NB4 (cell line): ENCODE data around the gene BSPH1.
"Not testable (repeated sequence)": the region's sequence is repeated elsewhere in the genome, so short reads cannot be mapped to it uniquely, and the experiment has no call there.

Source experiments
- DNase-seq: peaks from one replicate; pipeline ENCODE4 v3.0.0; 2010; ENCODE audit warnings: low read depth
- H3K4me3 ChIP-seq: one replicate; pipeline ENCODE4 v1.5.1; 2011; ENCODE audit warnings: mild to moderate bottlenecking, low read depth, low read length, moderate library complexity
- MYC ChIP-seq: IDR thresholded peaks from 2 replicates; pipeline ENCODE4 v1.6.1; 2011; ENCODE audit warnings: low read depth, low read length
- POLR2A ChIP-seq: IDR thresholded peaks from 2 replicates; pipeline ENCODE4 v1.6.1; 2011; ENCODE audit warnings: mild to moderate bottlenecking; ENCODE audit not compliant: insufficient read length; ENCODE audit errors: extremely low read depth
- TF ChIP-seq, protein P1 (sequence below): IDR thresholded peaks from 2 replicates; pipeline ENCODE4 v1.6.1; 2011; ENCODE audit warnings: low read depth, low read length
- TF ChIP-seq, protein P2 (sequence below): IDR thresholded peaks from one replicate; pipeline ENCODE4 v1.5.1; 2012; ENCODE audit warnings: low read depth, low read length

BSPH1 gene

DNA sequence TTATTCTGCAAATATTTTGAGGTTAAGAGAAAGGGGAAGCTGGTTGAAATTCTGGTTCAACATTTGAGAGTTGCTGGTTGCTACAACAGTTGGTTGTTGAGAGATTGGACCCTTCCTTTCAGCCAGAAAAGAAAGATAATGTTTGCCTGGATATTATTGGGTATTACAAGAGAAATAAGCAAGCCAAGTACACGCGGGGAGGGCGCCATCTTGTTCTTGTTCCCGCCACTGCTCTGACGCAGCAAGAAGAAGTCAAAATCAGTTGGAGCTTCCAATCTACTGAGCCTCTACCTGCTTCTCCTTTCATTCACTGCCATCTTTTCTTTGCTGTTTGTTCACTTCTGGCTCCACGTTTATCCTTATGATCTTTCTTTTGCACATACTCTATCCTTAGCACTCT lies 18.4 kb downstream of the BSPH1 start:
- no peak overlapping the region for H3K4me3 ChIP-seq
- TF ChIP-seq POLR2A: no peak
- TF ChIP-seq MYC: no peak
- TF ChIP-seq, protein P1, sequence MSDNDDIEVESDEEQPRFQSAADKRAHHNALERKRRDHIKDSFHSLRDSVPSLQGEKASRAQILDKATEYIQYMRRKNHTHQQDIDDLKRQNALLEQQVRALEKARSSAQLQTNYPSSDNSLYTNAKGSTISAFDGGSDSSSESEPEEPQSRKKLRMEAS: no peak
- TF ChIP-seq, protein P2, sequence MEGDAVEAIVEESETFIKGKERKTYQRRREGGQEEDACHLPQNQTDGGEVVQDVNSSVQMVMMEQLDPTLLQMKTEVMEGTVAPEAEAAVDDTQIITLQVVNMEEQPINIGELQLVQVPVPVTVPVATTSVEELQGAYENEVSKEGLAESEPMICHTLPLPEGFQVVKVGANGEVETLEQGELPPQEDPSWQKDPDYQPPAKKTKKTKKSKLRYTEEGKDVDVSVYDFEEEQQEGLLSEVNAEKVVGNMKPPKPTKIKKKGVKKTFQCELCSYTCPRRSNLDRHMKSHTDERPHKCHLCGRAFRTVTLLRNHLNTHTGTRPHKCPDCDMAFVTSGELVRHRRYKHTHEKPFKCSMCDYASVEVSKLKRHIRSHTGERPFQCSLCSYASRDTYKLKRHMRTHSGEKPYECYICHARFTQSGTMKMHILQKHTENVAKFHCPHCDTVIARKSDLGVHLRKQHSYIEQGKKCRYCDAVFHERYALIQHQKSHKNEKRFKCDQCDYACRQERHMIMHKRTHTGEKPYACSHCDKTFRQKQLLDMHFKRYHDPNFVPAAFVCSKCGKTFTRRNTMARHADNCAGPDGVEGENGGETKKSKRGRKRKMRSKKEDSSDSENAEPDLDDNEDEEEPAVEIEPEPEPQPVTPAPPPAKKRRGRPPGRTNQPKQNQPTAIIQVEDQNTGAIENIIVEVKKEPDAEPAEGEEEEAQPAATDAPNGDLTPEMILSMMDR: no peak
- DNase-seq: no peak

- DNase-seq, H3K4me3 ChIP-seq: not testable (repeated sequence)
Measured at GRCh38 chr19:47955936-47956335, 36.0 kb downstream of the BSPH1 start.

- not testable (repeated sequence) for H3K4me3 ChIP-seq, DNase-seq
Measured at GRCh38 chr19:47952132-47952531, 39.8 kb downstream of the BSPH1 start.

GRCh38 chr19:47949852-47950521 lies 42.0 kb downstream of the BSPH1 start:
- TF ChIP-seq, protein P2: peak; percentile 50
- DNase-seq, H3K4me3 ChIP-seq: not testable (repeated sequence)

- DNase-seq, H3K4me3 ChIP-seq: not testable (repeated sequence)
Measured at GRCh38 chr19:47928581-47928980, 63.4 kb downstream of the BSPH1 start.

DNA sequence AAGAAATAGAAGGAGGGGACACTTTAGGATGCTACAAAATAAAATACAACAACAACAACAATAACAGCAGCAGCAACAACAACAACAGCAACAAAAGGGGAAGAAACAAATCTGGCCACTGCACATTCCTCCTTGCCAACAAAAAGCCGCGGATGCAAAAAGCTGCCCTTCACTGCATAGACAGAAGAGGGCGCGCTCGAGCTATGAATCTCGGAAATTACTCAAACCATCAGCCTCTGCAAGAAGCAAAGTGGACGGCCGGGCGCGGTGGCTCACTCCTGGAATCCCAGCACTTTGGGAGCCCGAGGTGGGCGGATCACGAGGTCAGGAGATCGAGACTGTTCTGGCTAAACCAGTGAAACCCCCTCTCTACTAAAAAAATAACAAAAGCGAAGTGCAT lies 71.9 kb downstream of the BSPH1 start:
- not testable (repeated sequence) for H3K4me3 ChIP-seq, DNase-seq
